HepG2 (cell line): Measurements from ENCODE around the gene IGF1.

Experiments
- ATF1 ChIP-seq: IDR thresholded peaks from 2 replicates; pipeline ENCODE4 v1.6.1; 2016; ENCODE audit warnings: mild to moderate bottlenecking, control low read depth
- GTF2F1 ChIP-seq: fragments of 150-350 bp; IDR thresholded peaks from 2 replicates; pipeline ENCODE4 v1.6.1; 2014; ENCODE audit warnings: low read length
- JUND ChIP-seq: sonication (generic); formaldehyde crosslinking; IDR thresholded peaks from 2 replicates; pipeline ENCODE4 v1.8.0; 2022; ENCODE audit warnings: mild to moderate bottlenecking, missing genetic modification reagents
- RFX5 ChIP-seq: IDR thresholded peaks from 2 replicates; pipeline ENCODE4 v1.6.1; 2011; ENCODE audit warnings: low read depth, low read length, improper control_type of control experiment
- TCF7L2 ChIP-seq: IDR thresholded peaks from 2 replicates; pipeline ENCODE4 v1.6.1; 2011; ENCODE audit warnings: mild to moderate bottlenecking, low read depth, low read length, moderate library complexity
- ZNF234 ChIP-seq: sonication (generic); formaldehyde crosslinking; conservative IDR thresholded peaks from 2 replicates; pipeline ENCODE4 v1.5.1; 2020; ENCODE audit warnings: mild to moderate bottlenecking, missing genetic modification reagents
- ZNF841 ChIP-seq: sonication (generic); formaldehyde crosslinking; IDR thresholded peaks from 2 replicates; pipeline ENCODE4 v1.8.1; 2023; ENCODE audit warnings: missing genetic modification reagents, borderline replicate concordance
- TF ChIP-seq, protein P1 (sequence below): sonication (generic); formaldehyde crosslinking; IDR thresholded peaks from 2 replicates; pipeline ENCODE4 v1.5.1; 2020; ENCODE audit warnings: missing genetic modification reagents, mild to moderate bottlenecking, borderline replicate concordance
- TF ChIP-seq, protein P2 (sequence below): sonication (generic); formaldehyde crosslinking; IDR thresholded peaks from 2 replicates; pipeline ENCODE4 v1.5.0; 2020; ENCODE audit warnings: mild to moderate bottlenecking, missing genetic modification reagents, moderate library complexity

- TF ChIP-seq ZNF234 (no peak), ZNF841 (CRISPR knock-in tag) (no peak), TCF7L2 (no peak), JUND (CRISPR knock-in tag) (no peak), GTF2F1 (no peak), RFX5 (no peak), ATF1 (CRISPR knock-in tag) (no peak)
- TF ChIP-seq, protein P1, sequence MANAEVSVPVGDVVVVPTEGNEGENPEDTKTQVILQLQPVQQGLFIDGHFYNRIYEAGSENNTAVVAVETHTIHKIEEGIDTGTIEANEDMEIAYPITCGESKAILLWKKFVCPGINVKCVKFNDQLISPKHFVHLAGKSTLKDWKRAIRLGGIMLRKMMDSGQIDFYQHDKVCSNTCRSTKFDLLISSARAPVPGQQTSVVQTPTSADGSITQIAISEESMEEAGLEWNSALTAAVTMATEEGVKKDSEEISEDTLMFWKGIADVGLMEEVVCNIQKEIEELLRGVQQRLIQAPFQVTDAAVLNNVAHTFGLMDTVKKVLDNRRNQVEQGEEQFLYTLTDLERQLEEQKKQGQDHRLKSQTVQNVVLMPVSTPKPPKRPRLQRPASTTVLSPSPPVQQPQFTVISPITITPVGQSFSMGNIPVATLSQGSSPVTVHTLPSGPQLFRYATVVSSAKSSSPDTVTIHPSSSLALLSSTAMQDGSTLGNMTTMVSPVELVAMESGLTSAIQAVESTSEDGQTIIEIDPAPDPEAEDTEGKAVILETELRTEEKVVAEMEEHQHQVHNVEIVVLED (CRISPR knock-in tag) = no peak
- TF ChIP-seq, protein P2, sequence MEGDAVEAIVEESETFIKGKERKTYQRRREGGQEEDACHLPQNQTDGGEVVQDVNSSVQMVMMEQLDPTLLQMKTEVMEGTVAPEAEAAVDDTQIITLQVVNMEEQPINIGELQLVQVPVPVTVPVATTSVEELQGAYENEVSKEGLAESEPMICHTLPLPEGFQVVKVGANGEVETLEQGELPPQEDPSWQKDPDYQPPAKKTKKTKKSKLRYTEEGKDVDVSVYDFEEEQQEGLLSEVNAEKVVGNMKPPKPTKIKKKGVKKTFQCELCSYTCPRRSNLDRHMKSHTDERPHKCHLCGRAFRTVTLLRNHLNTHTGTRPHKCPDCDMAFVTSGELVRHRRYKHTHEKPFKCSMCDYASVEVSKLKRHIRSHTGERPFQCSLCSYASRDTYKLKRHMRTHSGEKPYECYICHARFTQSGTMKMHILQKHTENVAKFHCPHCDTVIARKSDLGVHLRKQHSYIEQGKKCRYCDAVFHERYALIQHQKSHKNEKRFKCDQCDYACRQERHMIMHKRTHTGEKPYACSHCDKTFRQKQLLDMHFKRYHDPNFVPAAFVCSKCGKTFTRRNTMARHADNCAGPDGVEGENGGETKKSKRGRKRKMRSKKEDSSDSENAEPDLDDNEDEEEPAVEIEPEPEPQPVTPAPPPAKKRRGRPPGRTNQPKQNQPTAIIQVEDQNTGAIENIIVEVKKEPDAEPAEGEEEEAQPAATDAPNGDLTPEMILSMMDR (CRISPR knock-in tag) = peak; percentile 79
These were observed 4.1 kb upstream of the IGF1 start for GRCh38 chr12:102484428-102484958.
